HG02884 (cell line): ENCODE results near the gene PTP4A2.

Experiments used
- ATAC-seq: cut with Tn5 transposase; IDR thresholded peaks from one replicate; pipeline ENCODE4 v1.9.1; 2021; ENCODE audit warnings: mild to moderate bottlenecking, moderate library complexity; ENCODE audit not compliant: unreplicated experiment

Gene PTP4A2

DNA sequence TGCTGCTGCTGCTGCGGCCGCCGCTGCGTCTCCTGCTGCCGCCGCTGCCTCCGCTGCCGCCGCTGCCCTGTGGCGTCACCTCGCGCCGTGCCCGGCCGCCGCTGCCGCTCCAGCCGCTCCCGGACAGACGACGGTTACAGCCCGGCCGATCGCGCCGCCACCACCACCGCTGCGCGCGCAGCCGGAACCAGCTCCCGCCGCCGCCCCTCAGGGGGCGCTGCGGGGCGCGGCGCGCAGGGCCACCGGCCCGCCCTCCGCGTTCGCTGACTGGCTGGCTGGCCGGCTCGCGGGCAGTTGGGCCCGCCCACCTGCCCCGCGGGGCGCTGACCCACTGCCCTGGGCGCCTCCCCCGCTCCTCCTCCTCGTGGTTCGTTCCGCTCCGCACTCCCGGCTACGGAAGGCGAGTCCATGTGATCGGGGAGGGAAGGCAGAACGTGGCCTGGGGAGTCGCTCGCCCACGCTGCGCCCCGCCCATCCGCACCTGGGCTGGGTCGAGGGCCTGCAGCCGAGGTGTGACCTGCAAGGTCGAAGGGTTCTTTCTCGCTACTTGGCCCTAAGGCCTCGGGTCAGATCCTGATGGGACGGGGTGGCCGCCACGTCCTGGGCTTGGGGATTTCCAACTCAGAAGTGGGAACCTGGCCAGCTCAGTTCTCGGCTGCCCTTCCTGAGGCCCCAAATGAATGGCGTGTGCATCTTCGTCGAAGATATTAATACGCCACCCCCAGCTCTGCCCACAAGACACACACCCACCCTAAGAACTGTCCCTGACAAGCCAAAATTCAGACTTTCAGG is at the start of gene PTP4A2:
TSS of gene PTP4A2 (minus strand) at position 185 of the 792 bp plus-strand sequence. CDS start 19,303 bp downstream, outside the sequence.
- ATAC-seq, result peak; percentile 65

DNA sequence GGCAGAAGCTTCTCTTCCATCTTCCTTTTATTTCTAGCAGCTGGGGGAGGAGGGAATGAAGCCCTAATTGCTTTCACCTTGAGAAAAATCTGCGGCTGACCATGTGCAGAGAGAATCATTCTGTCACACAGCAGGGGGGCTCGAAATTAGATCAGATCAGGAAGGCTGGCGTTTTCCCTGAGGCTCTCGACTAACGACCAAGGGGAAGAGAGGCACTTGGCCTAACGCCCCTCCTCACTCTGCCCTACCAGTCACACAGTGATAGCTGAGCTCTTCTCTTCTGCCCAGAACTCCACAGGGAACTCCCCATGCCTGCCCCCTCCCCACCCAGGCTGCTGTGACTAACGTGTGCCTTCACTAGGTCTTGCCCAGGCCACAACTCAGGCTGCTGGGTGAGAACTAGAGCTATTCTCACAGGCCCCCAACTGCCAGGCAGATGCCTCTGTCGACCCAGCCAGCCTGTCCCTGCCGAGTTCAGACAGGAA is 49.0 kb upstream of the PTP4A2 start:
- ATAC-seq, result no peak

DNA sequence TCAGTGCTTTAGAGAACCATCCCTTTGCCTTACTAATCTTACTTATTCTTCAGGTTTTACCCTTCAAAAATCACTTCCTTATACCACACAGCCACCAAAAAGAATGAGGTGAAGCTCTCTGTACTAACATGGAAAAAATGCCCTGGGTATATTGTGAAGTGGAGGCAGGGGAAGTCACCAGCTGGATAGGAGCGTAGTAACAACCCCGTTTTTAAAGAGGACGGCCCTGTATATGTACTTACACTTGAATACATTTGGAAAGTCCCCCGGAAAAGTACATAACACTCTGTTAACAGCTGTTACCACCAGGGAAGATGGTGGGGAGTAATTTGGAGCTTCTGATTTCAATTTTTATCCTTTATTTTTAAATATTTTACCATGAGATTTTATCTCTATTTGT is 47.3 kb upstream of the PTP4A2 start:
- no peak for ATAC-seq

DNA sequence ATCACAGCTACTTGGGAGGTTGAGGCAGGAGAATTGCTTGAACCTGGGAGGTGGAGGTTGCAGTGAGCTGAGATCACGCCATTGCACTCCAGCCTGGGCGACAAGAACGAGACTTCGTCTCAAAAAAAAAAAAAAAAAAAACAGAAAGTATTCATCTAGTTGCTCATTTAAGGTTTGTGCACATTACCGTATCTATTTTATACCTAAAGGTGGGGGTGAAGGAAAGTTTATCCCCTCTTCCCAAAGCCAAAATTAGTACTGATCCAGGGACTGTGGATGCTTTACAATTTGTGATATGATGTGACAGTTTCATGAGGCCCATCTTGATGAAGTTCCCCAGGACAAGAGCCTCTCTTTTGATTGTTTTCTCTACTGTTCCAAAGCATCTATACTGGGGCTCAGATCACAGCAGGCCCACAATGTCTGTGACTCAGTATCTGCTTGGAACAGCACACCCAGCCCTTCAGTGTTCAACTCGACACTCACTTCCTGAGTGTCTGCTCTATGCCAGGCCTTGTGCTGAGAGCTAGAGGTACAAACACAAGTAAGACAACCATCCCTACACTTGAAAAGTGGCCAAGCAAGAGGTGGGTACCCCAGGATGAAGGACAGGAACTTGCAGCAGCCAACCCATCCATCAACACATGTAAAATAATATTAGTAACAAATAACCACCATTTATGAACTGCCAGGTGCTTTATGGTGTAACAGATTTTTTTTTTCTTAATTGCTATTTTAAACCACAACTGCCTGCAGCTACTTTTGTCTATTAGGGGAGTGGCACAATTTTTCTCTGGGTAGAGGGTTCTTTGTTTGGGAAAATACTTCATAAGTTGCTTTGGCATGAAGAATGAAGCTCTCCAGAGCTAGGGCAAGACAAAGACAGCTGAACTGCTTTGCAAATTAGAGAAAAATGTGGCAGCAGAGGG is 46.5 kb upstream of the PTP4A2 start:
- ATAC-seq, result no peak

DNA sequence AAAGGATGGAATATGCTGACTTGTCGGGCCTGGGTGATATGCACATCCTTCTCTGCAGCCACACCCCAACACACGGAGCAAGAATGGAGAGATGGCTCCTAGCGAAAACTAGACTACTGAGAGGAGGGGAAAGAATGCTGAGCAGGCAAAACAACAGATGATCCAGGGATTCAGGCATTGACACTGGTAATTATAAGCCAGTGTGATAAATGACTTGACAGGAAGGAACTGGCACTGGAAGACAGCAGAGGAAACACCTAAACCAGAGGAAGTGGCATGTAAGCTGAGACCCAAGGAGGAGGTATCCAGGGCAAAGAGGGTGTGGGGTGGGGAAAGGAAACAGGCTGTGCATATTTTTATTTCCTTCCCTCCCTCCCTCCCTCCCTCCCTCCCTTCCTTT is 43.8 kb upstream of the PTP4A2 start:
- no peak for ATAC-seq

DNA sequence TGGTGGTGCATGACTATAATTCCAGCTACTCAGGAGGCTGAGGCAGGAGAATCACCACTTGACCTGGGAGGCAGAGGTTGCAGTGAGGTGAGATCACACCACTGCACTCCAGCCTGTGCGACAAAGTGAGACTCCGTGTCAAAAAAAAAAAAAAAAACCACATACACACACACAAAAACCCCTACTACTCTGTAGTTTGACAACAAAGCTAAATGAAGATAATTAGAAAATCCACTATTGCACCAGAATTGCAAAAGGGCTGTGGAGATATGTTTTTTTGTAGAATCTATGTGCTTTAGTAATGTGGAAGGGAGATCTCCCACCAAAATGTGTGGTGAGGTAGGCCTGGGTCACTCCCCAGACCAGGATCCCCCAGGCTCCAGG is 43.3 kb upstream of the PTP4A2 start:
- ATAC-seq, result no peak

DNA sequence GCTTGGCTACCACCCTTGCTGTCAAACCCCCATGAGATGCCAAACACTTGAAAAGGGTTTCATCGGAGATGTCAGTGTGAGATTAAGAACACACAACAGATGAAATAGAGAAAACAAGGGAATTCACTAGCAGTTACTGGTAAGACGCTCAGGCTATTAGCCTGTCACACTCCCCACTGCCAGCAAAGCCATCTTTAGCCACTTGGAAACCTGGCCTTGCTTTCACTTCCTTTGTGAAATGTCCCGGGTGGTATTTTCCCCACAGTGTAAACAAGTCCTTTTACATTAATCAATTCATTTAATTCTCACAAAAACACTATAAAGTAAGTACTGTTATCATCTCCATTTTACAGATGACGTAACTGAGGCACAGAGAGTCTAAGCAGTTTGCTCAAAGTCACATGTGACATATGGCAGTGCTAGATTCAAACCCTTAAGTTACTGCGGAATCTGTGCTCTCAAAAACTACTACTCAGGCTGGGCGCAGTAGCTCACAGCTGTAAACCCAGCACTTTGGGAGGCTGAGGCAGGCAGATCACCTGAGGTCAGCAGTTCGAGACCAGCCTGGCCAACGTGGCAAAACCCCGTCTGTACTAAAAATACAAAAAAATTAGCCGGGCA is 42.8 kb upstream of the PTP4A2 start:
- no peak for ATAC-seq

DNA sequence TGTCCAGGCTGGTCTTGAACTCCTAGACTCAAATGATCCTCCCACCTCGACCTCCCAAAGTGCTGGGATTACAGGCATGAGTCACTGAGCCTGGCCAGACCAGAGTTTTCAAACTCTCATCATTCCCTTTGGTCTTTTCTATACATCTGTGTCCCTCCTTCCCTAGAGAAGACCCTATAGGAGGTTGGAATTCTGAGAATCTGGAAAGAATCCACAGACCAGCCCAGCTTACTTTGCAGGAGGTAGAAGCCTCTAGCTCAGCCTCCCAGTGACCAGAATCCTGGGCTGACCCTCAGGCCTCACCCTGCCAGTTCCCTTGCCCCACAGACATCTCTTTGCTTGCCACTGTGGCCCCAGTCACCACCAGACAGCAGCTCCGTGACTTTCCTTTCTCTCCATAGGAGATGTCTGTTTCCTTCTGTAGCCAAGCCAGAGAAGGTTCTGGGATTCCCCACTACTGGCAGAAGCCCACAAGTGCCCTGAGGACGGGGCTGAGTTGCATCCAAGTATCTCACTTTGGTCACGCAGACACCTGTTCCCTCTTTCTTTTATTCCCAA is 40.8 kb upstream of the PTP4A2 start:
- no peak for ATAC-seq

DNA sequence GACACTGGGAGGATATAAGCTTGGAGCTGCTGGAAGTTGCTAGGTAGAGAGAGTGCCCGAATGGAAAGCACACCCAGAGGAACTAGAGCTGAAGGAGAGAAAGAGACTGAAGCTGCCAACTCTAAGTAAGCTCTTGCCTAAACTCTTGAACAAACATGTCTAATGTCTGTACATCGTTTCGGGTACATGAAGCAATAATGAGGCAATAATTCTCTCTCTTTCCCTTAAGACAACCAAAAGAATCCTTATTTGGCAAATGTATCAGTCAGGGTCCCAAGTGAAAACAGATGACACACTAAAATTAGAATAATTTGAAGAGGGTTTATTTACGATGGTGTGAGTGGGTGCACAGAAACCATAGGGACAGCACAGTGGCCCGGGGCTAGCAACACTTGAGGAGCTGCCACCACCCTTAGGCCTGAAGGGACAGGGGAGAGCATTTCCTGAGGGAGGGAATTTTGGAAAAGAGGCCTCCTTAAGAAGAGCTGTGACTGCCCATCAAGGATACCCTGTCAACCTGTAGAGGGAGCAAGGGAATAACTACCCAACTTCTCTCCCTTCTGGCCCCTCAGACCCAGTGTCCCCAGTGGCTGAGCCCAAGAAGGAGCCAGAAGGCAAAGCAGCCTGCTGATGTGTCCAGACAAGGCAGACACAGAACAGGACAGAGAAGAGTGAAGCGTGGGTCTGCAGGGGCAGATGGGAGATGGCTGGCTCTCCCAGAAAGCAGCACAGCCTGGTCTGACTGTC is 39.4 kb upstream of the PTP4A2 start:
- ATAC-seq, result no peak

DNA sequence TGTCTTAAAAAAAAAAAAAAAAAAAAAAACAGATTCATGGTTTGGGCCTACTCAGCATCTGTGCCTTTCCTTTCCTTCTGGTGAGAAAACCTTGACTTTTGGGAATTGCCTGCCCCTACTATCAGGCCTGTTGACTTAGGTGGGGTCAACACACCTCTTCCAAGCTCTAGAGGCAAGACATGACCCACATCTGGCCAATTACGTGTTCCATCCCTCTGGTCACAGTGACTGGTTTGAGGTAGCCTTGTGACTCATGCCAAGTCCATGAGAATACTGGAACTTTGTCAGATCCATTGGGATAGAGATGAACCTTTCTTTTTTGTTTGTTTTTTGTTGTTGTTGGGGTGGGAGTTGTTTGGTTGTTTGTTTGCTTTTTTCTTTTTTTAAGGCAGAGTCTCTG is 38.2 kb upstream of the PTP4A2 start:
- ATAC-seq, result no peak

DNA sequence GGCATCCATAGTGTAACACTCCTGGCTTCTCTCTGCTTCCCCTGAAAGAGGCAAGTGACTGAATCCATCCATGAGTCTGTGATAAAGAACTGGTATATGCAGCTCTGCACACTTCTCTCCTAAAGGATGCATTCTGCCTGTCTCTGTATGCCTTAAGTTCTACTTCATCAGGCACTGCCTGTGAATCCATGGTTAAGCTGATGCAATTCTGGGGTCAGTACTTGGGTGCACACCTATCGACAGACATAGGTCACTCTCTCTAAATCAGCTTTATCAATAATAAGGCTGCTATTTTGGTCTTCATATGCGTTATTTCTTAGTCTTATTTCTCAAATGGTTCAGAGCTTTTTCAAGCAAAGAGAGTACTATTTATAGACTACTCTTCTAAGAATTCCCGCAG is 32.7 kb upstream of the PTP4A2 start:
- ATAC-seq, result no peak

DNA sequence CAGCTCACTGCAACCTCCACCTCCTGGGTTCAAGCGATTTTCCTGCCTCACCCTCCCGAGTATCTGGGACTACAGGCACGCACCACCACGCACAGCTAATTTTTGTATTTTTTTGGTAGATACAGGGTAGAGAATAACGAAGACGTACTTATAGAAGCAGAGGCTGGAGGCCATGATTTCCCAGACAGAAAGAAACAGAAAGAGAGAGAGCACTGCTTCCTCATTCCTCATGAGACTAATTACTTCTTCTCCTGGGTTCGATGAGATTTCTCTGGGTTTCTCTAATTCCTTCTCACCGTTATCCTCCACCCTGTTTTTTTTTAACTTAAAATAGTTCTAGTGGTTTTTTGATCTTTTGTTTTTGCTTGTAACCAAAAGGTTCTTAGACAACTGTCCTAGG is 23.4 kb upstream of the PTP4A2 start:
- ATAC-seq, result no peak

DNA sequence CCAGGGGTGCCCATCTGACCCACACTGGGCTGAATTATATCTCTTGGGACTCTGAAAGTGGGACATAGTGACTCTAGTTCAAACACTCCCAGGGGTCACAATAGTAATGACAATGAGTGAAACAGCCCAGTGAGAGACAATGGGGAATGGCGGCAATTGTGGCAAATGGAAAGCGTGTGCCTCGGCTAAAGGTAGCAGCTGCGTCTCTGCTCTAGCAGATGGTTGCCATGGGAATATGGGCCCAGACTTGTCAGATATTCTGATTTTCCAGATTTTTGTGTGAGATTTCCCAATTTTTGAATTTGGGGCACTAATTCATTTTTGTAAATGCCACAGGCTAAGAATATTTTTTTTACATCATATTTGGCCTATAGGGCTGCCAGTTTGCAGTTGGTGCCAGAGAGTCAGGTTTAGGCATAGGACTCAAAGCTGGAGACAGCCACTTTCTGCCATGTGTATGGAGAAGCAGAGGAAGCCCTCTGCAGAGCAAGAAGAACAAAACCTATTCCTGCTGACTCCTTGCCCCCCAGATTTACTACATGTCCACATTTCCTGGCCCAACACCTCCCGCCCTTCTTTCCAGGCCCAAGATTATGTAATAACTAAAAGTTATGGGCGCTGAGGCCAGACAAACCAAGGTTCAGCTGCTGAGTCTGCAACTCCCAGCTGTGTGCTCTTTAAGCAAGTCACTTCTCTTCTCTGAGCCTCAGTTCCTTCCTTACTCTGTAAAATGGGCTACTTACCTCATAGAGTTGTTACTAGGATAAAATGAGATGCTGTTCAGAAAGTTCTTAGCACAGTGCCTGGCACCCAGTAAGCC is 21.6 kb upstream of the PTP4A2 start:
- no peak for ATAC-seq

DNA sequence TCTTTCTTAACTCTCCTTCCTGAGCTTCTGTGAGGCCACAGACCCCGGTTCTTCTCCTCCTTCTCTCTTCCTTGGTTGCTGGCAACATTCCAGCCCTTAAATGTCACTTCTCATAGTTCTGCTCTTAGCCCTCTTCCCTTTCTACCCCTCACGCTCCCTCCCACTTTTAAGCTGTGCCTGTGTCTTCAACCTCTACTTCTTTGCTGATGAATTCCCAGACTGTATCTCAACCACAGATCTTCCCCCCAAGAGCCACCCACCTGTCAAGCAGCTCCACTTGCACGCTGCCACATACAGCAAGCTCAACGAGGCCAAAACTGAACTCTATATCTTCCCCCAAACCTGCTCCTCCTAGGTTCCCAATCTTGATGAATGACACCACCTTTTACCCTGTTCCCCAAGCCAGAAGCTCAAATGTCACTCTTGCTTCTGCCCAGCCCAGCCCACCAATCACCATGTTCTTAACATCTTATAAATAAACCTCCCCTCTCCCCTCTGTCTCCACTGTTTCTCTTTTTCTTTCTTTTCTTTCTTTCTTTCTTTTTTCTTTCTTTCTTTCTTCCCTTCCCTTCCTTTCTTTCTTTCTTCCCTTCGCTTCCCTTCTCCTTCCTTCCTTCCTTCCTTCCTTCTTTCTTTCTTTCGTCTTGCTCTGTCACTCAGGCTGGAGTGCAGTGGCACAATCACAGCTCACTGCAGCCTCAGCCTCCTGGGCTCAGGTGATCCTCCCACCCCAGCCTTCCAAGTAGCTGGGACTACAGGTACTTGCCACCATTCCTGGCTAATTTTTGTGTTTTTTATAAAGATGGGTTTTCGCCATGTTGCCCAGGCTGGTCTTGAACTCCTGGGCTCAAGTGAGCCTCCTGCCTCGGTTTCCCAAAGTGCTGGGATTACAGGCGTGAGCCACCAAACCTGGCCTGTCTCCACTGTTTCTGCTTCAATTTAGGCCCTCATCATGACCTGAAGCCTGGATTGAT is 19.8 kb upstream of the PTP4A2 start:
- no peak for ATAC-seq

DNA sequence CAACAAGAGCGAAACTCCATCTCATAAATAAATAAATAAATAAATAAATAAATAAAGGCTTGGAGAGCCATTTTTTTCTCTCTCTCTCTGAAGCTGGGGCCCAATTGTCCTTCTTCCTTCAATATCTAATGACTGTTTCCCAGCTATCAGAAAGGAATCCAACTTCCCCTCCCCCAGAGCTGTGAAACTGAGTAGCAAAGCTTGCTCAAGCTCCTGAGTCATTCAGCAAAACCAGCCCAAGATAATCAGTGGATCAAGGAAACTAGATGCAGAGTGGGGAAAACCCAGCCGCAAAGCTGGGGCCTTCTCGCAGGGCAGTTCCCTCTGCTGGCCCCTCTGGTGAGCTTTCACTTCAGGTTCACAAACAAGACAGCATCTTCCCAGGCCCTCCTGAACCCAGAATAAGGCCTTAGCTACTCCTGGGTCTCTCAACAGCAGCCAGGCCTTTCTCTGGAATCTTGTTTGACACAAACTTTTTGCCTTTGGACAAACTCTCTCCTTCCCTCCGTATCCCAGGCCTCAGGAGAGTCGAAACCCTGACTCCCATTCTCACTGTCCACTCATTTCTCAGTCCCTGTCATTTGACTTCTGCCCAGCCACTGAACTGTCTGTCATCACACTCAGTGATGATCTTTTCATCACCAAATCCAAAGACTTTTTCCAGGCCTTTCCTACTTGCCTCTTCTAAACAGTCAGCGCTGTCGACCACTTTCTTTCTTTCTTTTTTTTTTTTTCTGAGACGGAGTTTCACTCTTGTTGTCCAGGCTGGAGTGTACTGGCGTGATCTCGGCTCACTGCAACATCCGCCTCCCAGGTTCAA is 18.0 kb upstream of the PTP4A2 start:
- peak; percentile 69 for ATAC-seq

DNA sequence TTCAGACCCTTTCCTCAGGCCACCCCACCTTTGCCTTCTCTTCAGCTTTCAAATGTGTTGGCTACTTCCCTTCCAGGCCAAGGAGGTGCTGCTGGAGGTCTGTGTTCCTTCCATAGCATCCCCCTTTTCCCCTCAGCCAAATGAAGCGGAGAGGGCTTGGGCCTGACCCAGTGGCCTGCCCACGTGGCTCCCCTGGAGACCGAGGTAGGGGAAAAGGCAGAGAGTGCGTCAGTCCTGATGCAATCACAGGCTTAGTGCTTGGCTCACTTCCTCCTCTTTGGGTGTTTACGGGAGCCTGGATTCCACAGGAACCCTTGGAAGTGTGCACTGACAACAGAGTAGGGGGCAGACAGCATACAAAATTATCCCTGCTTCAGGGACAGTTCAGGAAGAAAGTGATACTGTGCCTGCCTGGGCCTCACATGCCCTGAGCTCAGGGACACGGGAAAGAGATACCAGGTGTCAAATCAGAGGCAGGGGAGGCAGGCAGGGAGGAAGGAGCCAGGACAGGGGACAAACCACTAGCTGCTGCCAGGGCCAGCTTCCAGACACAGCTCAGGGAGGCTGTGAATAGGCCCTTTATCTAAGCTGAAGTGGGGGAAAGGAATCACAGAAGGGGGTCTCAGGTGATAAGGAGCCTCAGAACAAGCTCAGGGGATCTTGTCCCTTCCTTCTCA is 16.6 kb upstream of the PTP4A2 start:
- ATAC-seq, result no peak

DNA sequence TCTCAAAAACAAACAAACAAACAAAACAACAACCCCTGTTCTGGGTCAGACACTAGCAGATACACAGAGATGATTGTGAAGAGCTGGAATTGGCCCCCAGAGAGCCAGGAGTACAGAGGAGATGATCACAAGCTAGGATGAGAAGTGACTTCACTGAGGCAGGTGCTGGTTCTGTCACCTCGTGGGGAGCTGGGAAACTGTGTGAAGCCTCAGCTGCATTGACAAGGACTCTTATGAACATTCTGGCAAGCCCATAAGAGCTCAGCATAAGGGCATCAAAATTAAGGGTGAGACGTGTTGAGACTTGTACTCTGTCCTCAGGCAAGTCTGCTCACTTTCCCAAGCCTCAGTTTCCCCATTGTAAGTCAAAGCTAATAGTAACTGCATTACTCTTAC is 14.7 kb upstream of the PTP4A2 start:
- no peak for ATAC-seq
